Activated naive CD4-positive, alpha-beta T cell (primary cell): Measurements from ENCODE around the gene OAS3.
"Not testable (repeated sequence)": the region's sequence is repeated elsewhere in the genome, so short reads cannot be mapped to it uniquely, and the experiment has no call there.

Source experiments
- DNase-seq, 4 experiments: peaks; one replicate each; lab custom pipeline; 2025; lab: John Stamatoyannopoulos, UW

OAS3 gene, protein sequence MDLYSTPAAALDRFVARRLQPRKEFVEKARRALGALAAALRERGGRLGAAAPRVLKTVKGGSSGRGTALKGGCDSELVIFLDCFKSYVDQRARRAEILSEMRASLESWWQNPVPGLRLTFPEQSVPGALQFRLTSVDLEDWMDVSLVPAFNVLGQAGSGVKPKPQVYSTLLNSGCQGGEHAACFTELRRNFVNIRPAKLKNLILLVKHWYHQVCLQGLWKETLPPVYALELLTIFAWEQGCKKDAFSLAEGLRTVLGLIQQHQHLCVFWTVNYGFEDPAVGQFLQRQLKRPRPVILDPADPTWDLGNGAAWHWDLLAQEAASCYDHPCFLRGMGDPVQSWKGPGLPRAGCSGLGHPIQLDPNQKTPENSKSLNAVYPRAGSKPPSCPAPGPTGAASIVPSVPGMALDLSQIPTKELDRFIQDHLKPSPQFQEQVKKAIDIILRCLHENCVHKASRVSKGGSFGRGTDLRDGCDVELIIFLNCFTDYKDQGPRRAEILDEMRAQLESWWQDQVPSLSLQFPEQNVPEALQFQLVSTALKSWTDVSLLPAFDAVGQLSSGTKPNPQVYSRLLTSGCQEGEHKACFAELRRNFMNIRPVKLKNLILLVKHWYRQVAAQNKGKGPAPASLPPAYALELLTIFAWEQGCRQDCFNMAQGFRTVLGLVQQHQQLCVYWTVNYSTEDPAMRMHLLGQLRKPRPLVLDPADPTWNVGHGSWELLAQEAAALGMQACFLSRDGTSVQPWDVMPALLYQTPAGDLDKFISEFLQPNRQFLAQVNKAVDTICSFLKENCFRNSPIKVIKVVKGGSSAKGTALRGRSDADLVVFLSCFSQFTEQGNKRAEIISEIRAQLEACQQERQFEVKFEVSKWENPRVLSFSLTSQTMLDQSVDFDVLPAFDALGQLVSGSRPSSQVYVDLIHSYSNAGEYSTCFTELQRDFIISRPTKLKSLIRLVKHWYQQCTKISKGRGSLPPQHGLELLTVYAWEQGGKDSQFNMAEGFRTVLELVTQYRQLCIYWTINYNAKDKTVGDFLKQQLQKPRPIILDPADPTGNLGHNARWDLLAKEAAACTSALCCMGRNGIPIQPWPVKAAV

DNA sequence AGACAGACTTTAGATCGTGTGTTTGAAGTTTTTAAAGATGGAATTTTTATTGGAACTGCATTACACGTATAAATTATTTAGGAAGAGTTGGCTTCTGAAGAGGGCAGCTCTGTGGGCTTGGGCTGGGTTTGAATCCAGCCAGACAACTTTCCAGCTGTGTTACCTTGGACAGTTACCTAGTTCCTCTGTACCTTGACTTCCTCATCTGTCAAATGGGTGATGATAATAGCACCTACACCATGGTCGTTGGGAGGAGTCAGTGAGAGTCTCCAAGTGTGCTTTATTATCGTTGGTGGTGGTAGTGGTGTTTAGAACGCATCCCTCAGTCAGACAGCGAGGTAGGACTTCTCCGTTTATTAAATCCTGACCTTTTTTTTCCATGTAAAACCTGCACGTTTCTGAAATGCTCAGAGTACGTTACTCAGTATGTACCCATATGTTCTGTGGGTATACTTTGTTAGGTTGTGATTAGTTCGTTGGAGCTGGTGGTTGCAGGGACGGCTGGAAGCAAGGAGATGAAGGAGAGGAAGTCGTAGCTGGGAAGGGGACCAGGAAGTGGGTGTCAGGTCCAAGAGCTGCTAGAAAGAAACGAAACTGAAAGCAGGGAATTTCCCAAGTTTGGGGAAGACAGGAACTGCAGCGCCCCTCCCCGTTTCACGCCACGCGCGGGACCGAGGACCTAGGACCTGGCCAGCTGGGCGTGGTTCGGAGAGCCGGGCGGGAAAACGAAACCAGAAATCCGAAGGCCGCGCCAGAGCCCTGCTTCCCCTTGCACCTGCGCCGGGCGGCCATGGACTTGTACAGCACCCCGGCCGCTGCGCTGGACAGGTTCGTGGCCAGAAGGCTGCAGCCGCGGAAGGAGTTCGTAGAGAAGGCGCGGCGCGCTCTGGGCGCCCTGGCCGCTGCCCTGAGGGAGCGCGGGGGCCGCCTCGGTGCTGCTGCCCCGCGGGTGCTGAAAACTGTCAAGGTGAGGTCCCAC lies at the start of gene OAS3:
Gene OAS3, plus strand, starts transcription at position 734 of the 979 bp plus-strand sequence. Its CDS starts 57 bp downstream, at position 791.
- peak in 3 of 4 experiments; percentile 4 to 52 (median 30) for DNase-seq

DNA sequence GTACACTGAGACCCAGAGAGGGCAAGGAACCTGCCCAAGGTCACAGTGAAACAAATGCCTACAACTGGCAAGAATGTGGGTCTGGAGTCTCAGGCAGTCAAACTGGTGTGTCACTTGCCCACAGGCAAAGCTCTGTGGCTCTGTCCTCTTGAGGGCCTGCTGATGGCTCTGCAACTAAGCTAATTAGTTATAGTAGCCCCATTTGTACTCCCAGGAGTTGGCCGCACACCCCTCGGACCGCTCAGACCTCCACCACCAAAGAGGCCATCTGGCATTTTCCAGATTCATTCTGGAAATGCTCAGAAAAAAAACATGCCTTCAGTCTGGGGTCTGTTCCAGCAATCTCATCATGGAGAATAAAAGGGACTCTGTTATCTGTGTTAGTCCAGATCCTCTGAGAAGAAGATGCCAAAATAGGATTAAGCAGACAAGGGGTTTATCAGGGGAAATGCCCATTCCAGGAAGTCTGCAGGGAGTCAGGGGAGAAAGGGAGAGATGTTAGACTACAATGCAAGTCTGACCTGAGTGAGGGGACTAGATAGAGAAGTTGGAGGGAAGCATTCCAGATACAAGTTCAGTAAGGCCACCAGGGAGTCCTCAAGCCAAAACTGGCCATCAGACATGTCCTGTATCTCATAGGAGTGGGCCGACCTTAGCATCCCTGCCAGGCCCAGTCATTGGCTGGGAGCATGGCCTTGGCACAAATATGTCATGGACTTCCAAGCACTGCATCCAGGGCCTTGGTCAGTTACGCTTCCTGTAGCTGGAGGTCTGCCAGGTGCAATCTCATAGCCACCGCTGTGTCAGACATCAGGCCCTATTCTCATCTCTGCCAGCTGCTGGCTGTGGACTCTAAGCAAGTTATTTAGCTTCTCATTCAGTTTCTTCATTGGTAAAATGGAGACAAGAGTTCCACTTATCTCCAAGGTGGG lies 46.9 kb upstream of the OAS3 start:
- DNase-seq, result no peak

DNA sequence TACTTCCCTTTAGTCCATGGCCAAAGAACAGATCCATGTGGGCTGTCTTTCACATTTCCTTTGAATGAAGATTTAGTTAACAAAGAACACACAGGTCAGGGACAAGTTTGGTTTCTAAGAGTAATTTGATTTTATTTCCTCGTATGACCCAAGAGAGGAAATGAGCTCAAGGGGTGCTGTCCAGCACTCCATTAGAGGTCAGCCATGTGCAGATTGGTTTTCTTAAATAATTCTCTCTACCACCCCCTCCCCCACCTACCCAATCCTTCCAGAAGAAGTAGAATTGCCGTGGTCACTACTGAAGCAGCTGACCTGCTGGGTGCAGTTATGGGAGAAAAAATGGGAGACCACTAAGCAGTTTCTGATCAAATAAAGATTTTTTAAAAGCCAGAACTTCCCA lies 45.4 kb upstream of the OAS3 start:
- no peak for DNase-seq

DNA sequence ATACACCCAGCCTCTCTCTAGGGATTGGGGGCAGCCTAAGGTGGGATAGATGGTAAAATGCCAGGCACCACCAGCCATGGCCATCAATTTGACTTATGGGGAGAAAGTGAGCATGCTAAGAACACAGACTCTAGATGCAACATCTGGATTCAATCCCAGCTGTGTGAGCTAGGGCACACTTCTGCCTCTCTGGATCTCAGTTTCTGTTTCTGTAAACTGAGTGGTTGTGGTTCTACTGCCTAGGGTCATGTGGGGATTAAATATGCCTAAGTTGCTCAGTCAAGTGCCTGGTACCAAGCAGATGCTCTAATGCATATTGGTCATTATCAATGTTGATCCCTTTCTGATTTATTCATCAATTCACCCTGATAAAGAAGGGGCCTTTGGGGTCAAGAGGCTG lies 44.1 kb upstream of the OAS3 start:
- DNase-seq, result no peak

DNA sequence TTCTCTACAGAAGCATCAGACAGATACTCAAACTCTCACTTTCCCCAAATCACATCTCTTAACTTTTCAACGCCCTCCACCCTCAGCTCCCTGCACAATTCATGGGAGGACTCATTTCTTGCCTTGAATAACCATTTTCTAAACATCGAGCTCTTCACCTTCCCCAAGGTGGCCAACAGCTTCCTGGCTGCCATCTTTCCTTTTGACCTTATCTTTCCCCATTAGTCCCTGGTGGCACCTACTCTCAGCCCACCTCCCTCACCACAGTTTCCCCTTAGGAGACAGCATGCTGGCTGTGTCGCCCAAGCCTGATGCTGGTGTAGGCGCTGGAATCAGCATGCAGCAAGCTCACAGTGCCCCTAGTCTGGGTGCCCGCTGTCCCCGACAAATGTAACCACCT lies 39.9 kb upstream of the OAS3 start:
- DNase-seq, result no peak

DNA sequence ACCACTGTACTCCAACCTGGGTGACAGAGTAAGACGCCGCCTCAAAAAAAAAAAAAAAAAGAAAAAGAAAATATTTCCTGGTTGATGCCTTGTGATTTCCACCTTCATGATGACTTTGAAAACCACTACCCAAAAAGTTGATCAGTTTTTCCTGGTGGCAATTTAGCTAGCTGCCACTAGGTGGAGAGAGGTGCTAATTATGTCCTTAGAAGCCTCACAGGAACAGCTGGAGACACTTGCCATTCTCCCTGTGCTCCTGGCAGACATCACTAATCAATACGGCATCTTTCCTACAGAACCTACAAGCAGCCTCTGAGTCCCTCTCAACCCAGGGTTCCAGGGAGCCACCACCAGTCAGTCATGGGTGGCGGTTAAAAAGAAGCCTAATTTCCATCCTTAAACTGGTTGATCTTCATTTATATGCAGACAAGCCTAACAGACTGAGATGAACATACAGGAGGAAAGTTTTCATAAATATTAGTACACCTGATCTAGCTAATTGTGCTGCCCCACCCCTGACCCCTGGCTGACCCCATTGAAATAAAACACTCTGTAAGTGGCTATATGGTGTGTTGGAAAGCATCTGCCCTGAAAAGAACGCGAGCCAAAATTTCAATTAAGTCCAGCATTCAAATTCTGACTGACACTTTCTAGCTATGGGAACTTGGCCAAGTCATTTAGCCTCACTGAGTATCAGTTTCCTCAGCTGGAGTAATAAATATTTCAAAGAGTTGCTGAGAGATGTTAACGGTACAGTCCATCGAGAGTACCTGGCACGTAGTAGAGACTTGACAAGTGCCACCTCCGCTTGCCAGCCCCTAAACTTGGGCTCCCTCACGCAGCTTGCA lies 37.8 kb upstream of the OAS3 start:
- no peak for DNase-seq

DNA sequence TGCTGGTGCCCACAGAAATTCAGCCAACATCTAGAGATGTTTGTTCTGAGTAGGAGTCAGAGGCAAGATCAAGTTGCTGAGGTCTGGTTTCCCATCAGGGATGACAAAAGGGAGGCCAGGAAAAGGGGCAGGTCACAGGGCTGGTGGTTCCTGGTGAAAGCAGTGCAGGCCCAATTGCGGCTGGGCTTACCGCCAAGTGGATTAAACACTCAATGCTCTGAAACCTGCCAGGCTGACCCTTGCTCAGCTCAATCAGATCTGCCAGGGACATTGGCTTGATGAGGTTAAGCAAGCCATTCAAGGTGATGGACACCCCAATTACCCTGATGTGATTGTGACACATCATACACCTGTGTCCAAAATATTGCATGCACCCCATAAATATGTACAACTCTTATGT lies 37.0 kb upstream of the OAS3 start:
- no peak for DNase-seq

DNA sequence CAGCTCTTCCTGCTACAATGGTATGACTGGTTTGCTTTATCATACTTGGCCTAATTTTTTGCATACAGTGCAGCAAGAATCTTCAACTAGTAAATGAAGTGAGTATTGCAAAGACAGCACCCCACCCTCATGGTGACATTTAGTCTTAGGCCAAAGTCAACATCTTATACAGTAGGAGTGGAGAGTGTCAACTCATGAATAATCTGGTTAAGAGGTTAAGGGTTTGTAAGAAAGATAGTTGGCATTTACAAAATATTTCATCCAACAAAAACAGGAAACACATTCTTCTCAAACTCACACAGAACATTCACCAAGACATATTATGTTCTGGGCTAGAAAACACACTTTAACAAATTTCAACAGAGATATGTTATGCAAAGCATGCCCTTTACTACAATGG lies 33.7 kb upstream of the OAS3 start:
- DNase-seq, result no peak

DNA sequence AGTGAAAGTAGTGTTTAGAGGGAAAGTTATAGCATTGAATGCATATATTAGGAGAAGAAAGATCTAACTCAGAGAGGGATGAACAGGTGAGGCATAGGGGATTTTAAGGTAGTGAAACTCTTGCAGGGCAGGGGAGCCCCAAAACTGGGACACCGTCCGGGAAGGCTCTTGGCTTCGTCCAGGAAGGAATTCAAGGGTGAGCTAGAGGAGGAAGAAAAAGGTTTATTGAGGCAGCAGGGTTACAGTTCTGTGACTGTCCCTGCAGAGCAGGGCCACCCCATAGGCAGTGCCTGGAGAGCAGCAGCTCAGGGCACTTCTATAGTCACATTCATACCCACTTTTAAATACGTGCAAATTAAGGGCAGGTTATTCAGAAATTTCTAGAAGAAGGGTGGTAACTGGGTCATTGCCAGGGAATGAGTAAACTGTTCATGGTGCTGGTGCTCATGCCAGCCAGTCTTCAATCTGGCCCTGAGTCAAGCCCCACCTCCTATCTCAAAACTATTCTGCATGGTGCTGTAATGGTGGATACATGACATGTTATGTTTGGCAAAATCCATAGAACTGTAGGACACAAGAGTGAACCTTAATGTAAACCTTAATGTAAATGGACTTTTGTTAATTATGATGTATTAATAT lies 32.7 kb upstream of the OAS3 start:
- DNase-seq, result no peak

DNA sequence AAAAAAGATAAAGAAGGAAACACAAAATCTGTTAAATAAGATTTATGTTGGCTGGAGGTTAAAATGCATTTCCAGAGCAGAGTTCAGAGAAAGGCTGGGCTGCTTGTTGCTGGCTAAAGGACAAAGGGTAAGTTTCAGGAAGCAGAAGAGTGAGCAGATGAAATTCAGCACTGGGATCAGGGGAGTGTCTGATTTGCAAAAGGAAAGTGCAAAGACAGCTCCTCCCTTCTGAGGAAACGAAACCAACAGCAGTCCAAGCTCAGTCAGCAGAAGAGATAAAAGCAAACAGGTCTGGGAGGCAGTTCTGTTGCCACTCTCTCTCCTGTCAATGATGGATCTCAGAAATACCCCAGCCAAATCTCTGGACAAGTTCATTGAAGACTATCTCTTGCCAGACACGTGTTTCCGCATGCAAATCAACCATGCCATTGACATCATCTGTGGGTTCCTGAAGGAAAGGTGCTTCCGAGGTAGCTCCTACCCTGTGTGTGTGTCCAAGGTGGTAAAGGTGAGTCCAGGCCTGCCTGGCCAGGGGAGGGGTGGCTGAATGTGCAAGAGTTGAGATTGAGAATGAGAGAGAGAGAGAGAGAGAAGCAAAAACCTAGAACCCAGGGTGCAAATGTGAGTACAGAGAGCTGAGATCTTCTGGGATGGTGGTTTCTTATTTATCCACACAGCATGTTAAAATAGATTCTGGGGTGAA lies 31.4 kb upstream of the OAS3 start, which contains the start of gene OAS1:
Gene OAS1, plus strand, starts transcription at position 251 of the 703 bp plus-strand sequence. Its CDS starts 78 bp downstream, at position 329.
- peak in 1 of 4 experiments; percentile 7 for DNase-seq

DNA sequence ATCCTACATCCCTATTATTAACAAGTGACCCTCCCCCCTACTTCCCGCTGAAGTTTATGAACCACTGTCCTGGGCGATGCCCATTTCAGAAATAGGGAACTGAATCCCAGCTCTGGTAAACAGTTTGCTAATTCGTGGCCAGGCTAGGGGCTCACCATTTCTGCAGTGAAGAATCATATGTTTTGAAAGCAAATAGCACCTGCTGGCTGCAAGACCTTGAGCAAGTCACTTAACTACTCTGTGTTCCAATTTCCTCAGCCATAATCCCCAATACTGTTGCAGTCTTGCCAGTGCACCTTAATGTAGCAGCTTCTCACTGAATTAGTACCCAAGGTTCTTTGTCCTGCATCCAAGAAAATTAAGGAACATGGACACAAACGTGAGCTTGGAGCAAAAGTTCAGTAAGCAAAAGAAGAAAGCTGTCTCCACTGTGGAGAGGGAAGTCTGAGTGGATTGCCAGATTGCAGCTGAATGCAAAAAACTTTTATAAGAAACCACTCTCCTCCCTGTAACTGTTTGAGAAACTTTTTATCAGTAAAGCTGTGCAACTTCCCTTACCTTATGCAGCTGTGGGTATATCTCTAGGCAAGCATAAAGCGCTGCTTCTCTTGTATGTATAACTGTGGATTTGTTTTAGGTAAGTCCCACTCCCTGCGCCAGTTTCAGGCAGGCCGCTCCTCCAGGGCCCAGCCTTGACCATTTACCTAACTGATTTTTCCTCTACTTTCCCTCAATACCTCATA lies 30.7 kb upstream of the OAS3 start:
- DNase-seq, result no peak

DNA sequence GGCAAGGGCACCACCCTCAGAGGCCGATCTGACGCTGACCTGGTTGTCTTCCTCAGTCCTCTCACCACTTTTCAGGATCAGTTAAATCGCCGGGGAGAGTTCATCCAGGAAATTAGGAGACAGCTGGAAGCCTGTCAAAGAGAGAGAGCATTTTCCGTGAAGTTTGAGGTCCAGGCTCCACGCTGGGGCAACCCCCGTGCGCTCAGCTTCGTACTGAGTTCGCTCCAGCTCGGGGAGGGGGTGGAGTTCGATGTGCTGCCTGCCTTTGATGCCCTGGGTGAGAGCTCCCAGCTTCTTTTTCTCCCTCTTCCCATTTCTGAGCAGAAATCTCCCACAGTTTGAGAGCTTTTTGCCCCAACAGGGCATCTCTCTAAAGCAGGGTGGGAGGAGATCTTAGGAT lies 29.7 kb upstream of the OAS3 start:
- DNase-seq, result no peak

DNA sequence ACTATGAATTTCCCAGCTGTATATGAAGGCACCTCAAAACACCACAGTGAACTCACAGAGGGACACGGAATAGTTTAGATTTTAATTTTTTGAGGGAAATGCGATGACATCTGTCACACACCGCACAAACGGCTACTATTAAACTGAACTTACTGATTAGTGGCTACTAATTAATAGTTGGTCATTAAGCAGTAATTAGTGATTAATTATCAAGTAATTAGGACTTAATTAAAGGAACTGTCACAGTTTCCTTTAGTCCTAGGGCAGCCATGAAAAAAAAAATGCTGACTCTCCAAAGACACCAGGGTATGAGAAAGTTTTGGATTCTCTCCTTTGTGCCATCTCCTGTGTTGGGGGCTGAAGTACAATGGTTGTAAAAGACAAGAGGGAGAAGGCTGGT lies 28.6 kb upstream of the OAS3 start:
- no peak for DNase-seq

DNA sequence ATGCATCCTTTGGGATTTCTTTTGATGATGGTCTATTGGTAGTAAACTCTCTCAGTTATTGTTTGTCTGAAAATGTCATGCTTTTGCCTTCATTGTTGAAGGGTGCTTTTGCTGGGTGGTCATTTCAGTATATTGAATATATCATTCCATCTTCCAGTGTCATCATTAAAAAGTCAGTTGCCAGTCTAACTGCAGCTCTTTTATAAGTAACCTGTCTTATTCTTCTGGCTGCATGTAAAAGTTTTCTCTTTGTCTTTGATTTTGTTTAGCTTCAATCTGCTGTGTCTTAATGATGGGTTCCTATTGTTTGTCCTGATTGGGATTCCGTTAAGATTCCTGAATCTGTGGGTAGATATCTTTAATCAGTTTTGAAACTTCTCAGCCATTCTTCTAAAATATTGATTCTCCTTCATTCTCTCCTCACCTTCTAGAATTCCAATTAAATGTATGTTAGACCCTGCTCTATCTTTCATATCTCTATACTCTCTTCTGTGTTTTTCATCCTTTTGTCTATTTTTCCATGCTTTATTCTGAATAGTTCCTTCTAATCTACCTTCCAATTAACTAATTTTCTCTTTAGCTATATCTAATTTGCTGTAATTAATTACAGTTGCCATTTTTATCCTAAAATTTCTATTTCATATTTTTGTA lies 25.1 kb upstream of the OAS3 start:
- DNase-seq, result no peak

DNA sequence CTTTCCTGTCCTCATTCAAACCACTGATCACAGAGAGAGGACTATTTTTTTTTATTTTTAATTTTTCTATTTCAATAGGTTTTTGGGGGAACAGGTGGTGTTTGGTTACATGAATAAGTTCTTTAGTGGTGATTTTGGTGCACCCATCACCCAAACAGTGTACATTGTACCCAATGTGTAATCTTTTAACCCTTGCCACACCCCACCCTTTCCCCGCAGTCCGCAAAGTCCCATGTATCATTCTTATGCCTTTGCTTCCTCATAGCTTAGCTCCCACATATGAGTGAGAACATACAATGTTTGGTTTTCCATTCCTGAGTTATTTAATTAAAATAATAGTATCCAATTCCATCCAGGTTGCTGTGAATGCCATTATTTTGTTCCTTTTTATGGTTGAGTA lies 24.4 kb upstream of the OAS3 start:
- DNase-seq, result not testable (repeated sequence)

DNA sequence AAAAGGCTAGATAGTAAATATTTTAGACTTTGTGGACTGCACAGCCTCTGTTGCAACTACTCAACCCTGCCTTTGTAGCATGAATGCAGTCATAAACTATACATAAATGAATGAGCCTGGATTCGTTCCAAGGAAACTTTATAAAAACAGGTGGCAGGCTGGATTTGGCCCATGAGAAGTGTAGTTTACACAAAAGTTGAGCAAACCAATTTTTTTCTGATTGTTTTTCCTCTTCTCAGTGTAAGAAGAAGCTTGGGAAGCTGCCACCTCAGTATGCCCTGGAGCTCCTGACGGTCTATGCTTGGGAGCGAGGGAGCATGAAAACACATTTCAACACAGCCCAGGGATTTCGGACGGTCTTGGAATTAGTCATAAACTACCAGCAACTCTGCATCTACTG lies 22.0 kb upstream of the OAS3 start:
- no peak for DNase-seq

DNA sequence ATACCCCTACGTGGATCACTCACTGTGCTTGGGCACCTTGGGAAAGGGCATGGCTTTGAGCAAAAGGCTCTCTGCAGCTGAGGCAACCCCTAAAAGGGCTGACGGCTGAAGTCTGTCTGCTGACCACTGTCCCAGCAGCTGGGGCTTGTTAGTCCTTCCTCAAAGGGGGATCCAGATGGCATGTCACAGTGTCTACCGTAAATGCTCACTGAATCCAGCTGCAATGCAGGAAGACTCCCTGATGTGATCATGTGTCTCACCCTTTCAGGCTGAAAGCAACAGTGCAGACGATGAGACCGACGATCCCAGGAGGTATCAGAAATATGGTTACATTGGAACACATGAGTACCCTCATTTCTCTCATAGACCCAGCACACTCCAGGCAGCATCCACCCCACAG lies 19.2 kb upstream of the OAS3 start:
- DNase-seq, result no peak
